KMS-11 (cell line): ENCODE results near the gene PNKD.

Source experiments
- H2AFZ ChIP-seq: fragments of 200-600 bp; sonication (generic); 2 replicates; pipeline ENCODE4 v1.6.1; 2016; ENCODE audit warnings: antibody characterized with exemption, mixed run types, low read depth
- H3K27ac ChIP-seq: fragments of 200-600 bp; sonication (generic); 2 replicates; pipeline ENCODE4 v1.6.1; 2016; ENCODE audit warnings: mild to moderate bottlenecking, mixed run types
- H3K27me3 ChIP-seq: fragments of 200-600 bp; sonication (generic); 2 replicates; pipeline ENCODE4 v1.6.1; 2017; ENCODE audit warnings: mild to moderate bottlenecking, low read depth, mixed run types, moderate library complexity; ENCODE audit not compliant: insufficient read depth
- H3K36me3 ChIP-seq: fragments of 200-600 bp; sonication (generic); 2 replicates; pipeline ENCODE4 v1.6.1; 2017; ENCODE audit warnings: mild to moderate bottlenecking, mixed run types; ENCODE audit not compliant: insufficient read depth
- H3K4me1 ChIP-seq: fragments of 200-600 bp; sonication (generic); 2 replicates; pipeline ENCODE4 v1.6.1; 2016; ENCODE audit warnings: mild to moderate bottlenecking, low read depth, mixed run types; ENCODE audit not compliant: poor library complexity, severe bottlenecking
- H3K4me2 ChIP-seq: fragments of 200-600 bp; sonication (generic); 2 replicates; pipeline ENCODE4 v1.7.0; 2016; ENCODE audit warnings: mild to moderate bottlenecking, mixed run types
- H3K4me3 ChIP-seq: fragments of 200-600 bp; sonication (generic); IDR thresholded peaks from 2 replicates; pipeline ENCODE4 v1.6.1; 2017; ENCODE audit warnings: low read depth, low read length, mixed read lengths; ENCODE audit not compliant: insufficient read depth
- H3K79me2 ChIP-seq: fragments of 200-600 bp; sonication (generic); 2 replicates; pipeline ENCODE4 v1.6.1; 2016; ENCODE audit warnings: low read depth, mixed run types; ENCODE audit not compliant: insufficient read depth
- H3K9ac ChIP-seq: fragments of 200-600 bp; sonication (generic); 2 replicates; pipeline ENCODE4 v1.6.1; 2016; ENCODE audit warnings: mild to moderate bottlenecking, mixed run types
- H4K20me1 ChIP-seq: fragments of 200-600 bp; sonication (generic); 2 replicates; pipeline ENCODE4 v1.6.1; 2016; ENCODE audit warnings: mild to moderate bottlenecking, mixed run types; ENCODE audit not compliant: insufficient read depth
- CTCF ChIP-seq: fragments of 200-600 bp; sonication (generic); conservative IDR thresholded peaks from 2 replicates; pipeline ENCODE4 v1.6.1; 2017; ENCODE audit warnings: low read depth, mild to moderate bottlenecking, antibody characterized with exemption, low read length, moderate library complexity, mixed read lengths

The PNKD gene

GRCh38 chr2:218331745-218332144 is 61.4 kb downstream of the PNKD start:
- H3K27ac ChIP-seq = no peak overlapping the region
- no peaks in the 10 kb centered on the region for H3K36me3 ChIP-seq
- H3K4me1 ChIP-seq = peaks cover 11% of the 10 kb centered on the region
- H3K9ac ChIP-seq = no peak overlapping the region
- H3K27me3 ChIP-seq = no peaks in the 10 kb centered on the region
- H3K79me2 ChIP-seq = no peaks in the 10 kb centered on the region
- H3K4me2 ChIP-seq = no peak overlapping the region
- no peak for TF ChIP-seq CTCF
- no peaks in the 10 kb centered on the region for H4K20me1 ChIP-seq
- H3K4me3 ChIP-seq = no peak overlapping the region
- H2AFZ ChIP-seq = no peak overlapping the region

- H3K27me3 ChIP-seq = no peaks in the 10 kb centered on the region
- peaks cover 11% of the 10 kb centered on the region for H3K4me1 ChIP-seq
- H3K79me2 ChIP-seq = no peaks in the 10 kb centered on the region
- H3K36me3 ChIP-seq = no peaks in the 10 kb centered on the region
- no peak for TF ChIP-seq CTCF
- no peak overlapping the region for H3K4me3 ChIP-seq
- no peak overlapping the region for H3K9ac ChIP-seq
- H3K4me2 ChIP-seq = no peak overlapping the region
- H2AFZ ChIP-seq = no peak overlapping the region
- H3K27ac ChIP-seq = no peak overlapping the region
- H4K20me1 ChIP-seq = no peaks in the 10 kb centered on the region
Observed at GRCh38 chr2:218332288-218332687, 62.0 kb downstream of the PNKD start.

- no peak overlapping the region for H3K4me3 ChIP-seq
- H3K4me1 ChIP-seq = peaks cover 11% of the 10 kb centered on the region
- no peak overlapping the region for H3K27ac ChIP-seq
- no peak overlapping the region for H3K9ac ChIP-seq
- H3K27me3 ChIP-seq = no peaks in the 10 kb centered on the region
- no peaks in the 10 kb centered on the region for H4K20me1 ChIP-seq
- H2AFZ ChIP-seq = no peak overlapping the region
- no peaks in the 10 kb centered on the region for H3K36me3 ChIP-seq
- H3K4me2 ChIP-seq = no peak overlapping the region
- H3K79me2 ChIP-seq = no peaks in the 10 kb centered on the region
- TF ChIP-seq CTCF = no peak
Observed at GRCh38 chr2:218332920-218333645, 62.8 kb downstream of the PNKD start.

GRCh38 chr2:218334531-218334930 is 64.2 kb downstream of the PNKD start:
- H3K36me3 ChIP-seq = no peaks in the 10 kb centered on the region
- no peaks in the 10 kb centered on the region for H3K27me3 ChIP-seq
- no peak overlapping the region for H3K27ac ChIP-seq
- no peak overlapping the region for H3K9ac ChIP-seq
- no peak overlapping the region for H3K4me3 ChIP-seq
- peaks cover 9% of the 10 kb centered on the region for H3K4me1 ChIP-seq
- no peak overlapping the region for H3K4me2 ChIP-seq
- no peak for TF ChIP-seq CTCF
- H3K79me2 ChIP-seq = no peaks in the 10 kb centered on the region
- H2AFZ ChIP-seq = no peak overlapping the region
- H4K20me1 ChIP-seq = no peaks in the 10 kb centered on the region
